Nephron progenitor cell (in vitro differentiated cells): ENCODE measurements around the gene BABAM2.

Experiments
- DNase-seq: peaks from one replicate; pipeline ENCODE4 v3.0.0; 2021
- H3K27ac Mint-ChIP-seq: 2 replicates; pipeline ENCODE4 v1.8.0; 2021; ENCODE audit warnings: mild to moderate bottlenecking, moderate library complexity, mixed read lengths
- H3K27me3 Mint-ChIP-seq: 2 replicates; pipeline ENCODE4 v1.8.0; 2021; ENCODE audit warnings: mild to moderate bottlenecking, low read depth, mixed read lengths; ENCODE audit not compliant: poor library complexity
- H3K36me3 Mint-ChIP-seq: 2 replicates; pipeline ENCODE4 v1.8.0; 2021; ENCODE audit warnings: low read depth, mixed read lengths
- H3K4me1 Mint-ChIP-seq: 2 replicates; pipeline ENCODE4 v1.8.0; 2021; ENCODE audit warnings: mixed read lengths
- H3K4me3 Mint-ChIP-seq: 2 replicates; pipeline ENCODE4 v1.8.0; 2021; ENCODE audit warnings: mild to moderate bottlenecking, moderate library complexity, mixed read lengths
- H3K9me3 Mint-ChIP-seq: 2 replicates; pipeline ENCODE4 v1.8.0; 2021; ENCODE audit warnings: mild to moderate bottlenecking, moderate library complexity, mixed read lengths
- TF ChIP-seq, protein P1 (sequence below): fragments of 200-600 bp; sonication (generic); IDR thresholded peaks from 2 replicates; pipeline ENCODE4 v1.5.0; 2021; ENCODE audit warnings: antibody characterized with exemption

BABAM2 gene

DNA sequence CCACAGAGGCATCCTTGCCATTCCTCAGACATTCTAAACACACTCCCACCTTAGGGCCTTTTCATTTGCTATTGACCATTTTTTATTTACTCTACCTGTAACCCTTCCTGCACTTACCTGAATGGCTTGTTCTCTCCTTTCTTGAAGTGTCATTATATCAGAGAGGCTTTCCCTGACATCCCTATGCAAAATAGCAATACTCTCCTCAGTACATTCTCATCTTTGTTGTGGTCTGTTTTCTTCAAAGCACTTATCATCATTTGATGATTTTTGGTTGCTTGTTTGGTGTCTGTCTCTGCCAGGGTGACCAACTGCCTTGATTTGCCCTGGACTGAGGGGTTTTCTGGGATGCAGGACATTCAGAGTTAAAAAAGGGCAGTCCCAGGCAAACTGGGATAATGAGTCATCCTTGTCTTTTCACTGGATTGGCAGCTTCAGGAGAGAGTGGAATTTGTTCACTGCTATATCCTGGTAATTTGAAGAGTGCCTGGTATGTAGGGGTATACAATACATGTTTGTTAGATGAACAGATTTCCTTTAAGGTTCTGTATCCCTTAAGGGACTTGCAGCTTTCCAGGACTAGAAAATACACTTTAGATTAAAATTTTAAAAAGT lies 102.4 kb downstream of the BABAM2 start:
- peaks cover 16% of the 10 kb centered on the region for H3K9me3 Mint-ChIP-seq
- peaks cover 6% of the 10 kb centered on the region for H3K4me1 Mint-ChIP-seq
- peaks cover 38% of the 10 kb centered on the region for H3K36me3 Mint-ChIP-seq
- no peak for DNase-seq
- no peak overlapping the region for H3K27ac Mint-ChIP-seq
- H3K4me3 Mint-ChIP-seq, result no peak overlapping the region
- TF ChIP-seq, protein P1, sequence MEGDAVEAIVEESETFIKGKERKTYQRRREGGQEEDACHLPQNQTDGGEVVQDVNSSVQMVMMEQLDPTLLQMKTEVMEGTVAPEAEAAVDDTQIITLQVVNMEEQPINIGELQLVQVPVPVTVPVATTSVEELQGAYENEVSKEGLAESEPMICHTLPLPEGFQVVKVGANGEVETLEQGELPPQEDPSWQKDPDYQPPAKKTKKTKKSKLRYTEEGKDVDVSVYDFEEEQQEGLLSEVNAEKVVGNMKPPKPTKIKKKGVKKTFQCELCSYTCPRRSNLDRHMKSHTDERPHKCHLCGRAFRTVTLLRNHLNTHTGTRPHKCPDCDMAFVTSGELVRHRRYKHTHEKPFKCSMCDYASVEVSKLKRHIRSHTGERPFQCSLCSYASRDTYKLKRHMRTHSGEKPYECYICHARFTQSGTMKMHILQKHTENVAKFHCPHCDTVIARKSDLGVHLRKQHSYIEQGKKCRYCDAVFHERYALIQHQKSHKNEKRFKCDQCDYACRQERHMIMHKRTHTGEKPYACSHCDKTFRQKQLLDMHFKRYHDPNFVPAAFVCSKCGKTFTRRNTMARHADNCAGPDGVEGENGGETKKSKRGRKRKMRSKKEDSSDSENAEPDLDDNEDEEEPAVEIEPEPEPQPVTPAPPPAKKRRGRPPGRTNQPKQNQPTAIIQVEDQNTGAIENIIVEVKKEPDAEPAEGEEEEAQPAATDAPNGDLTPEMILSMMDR, result no peak
- H3K27me3 Mint-ChIP-seq, result no peaks in the 10 kb centered on the region

DNA sequence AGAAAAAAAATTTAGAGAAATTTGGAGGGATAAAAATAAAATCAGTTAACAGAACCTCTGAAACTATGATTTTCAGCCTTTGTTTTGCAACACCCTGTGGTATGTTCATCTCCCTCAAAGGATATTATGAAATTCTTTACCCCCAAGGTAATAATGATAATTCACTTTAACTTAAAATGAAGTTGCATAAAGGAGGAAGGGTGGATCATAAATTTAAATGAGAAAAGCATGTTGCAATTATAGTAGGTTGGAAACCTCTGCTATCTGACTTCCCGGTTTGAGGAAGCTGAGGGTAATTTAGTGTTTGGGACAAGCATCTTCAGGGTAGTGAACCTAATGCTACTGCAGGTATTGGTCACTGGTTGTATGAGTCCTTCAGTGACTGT lies 102.9 kb downstream of the BABAM2 start:
- TF ChIP-seq, protein P1, result no peak
- no peak for DNase-seq
- Mint-ChIP-seq H3K27me3 (no peaks in the 10 kb centered on the region), H3K9me3 (peaks cover 16% of the 10 kb centered on the region), H3K27ac (no peak overlapping the region), H3K36me3 (peaks cover 38% of the 10 kb centered on the region), H3K4me1 (peaks cover 6% of the 10 kb centered on the region), H3K4me3 (no peak overlapping the region)

- H3K4me3 Mint-ChIP-seq, result no peak overlapping the region
- peaks cover 36% of the 10 kb centered on the region for H3K36me3 Mint-ChIP-seq
- TF ChIP-seq, protein P1, result no peak
- peaks cover 6% of the 10 kb centered on the region for H3K4me1 Mint-ChIP-seq
- H3K9me3 Mint-ChIP-seq, result peaks cover 16% of the 10 kb centered on the region
- H3K27me3 Mint-ChIP-seq, result no peaks in the 10 kb centered on the region
- H3K27ac Mint-ChIP-seq, result no peak overlapping the region
- DNase-seq, result no peak
These were observed 103.6 kb downstream of the BABAM2 start for GRCh38 chr2:27993950-27994728.

- no peak overlapping the region for H3K4me3 Mint-ChIP-seq
- no peak for DNase-seq
- H3K36me3 Mint-ChIP-seq, result peaks cover 42% of the 10 kb centered on the region
- TF ChIP-seq, protein P1, result no peak
- H3K27me3 Mint-ChIP-seq, result no peaks in the 10 kb centered on the region
- no peak overlapping the region for H3K27ac Mint-ChIP-seq
- H3K4me1 Mint-ChIP-seq, result peaks cover 6% of the 10 kb centered on the region
- H3K9me3 Mint-ChIP-seq, result peaks cover 27% of the 10 kb centered on the region
These were observed 105.8 kb downstream of the BABAM2 start for GRCh38 chr2:27996156-27996922.

DNA sequence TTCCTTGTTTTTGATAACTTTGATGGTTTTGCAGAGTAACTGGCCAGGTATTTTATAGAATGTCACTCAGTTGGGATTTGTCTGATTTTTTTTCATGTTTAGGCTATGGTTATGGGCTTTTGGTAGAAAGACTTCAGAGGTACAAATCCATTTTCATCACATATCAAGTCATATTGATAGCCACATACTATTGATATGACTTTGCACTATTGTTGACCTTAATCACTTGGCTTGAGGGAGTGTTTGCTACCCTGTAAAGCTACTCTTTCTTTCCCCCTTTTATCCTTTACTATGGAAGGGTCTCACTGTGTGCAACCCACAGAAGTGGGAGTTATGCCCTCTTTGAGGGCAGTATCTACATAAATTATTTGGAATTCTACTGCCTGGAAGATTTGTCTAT lies 109.8 kb downstream of the BABAM2 start:
- H3K27ac Mint-ChIP-seq, result no peak overlapping the region
- TF ChIP-seq, protein P1, result no peak
- no peak for DNase-seq
- no peaks in the 10 kb centered on the region for H3K4me1 Mint-ChIP-seq
- H3K36me3 Mint-ChIP-seq, result peaks cover 34% of the 10 kb centered on the region
- H3K4me3 Mint-ChIP-seq, result no peak overlapping the region
- H3K27me3 Mint-ChIP-seq, result no peaks in the 10 kb centered on the region
- H3K9me3 Mint-ChIP-seq, result peaks cover 23% of the 10 kb centered on the region
